Stimulated activated naive B cell treated with anti-CD40 and anti-IgM and Interleukin-4, amounts not matched to agents 10 μg/mL and 1 μg/mL and 100 μg/mL, for 72 hours (primary cell): ENCODE measurements around the gene FSTL4.

Source experiments
- ATAC-seq, 2 donors: fragments of 150-1000 bp; cut with Tn5 transposase; replicated peaks; 2 replicates each; pipeline ENCODE4 v1.10.0; 2021; ENCODE audit warnings: moderate library complexity in 1 of 2
- DNase-seq: peaks from one replicate; pipeline ENCODE4 v3.0.0; 2021
- H3K27ac Mint-ChIP-seq: one replicate; pipeline ENCODE4 v1.8.0; 2022; ENCODE audit warnings: mild to moderate bottlenecking, mixed read lengths
- H3K27me3 Mint-ChIP-seq, 2 donors: one replicate each; pipeline ENCODE4 v1.8.0; 2022; ENCODE audit warnings: mixed read lengths in 2 of 2
- H3K36me3 Mint-ChIP-seq, 2 donors: one replicate each; pipeline ENCODE4 v1.8.0; 2022; ENCODE audit warnings: mixed read lengths in 2 of 2, mild to moderate bottlenecking in 1 of 2
- H3K4me1 Mint-ChIP-seq, 2 donors: one replicate each; pipeline ENCODE4 v1.8.0; 2022; ENCODE audit warnings: mixed read lengths in 2 of 2, mild to moderate bottlenecking in 1 of 2
- H3K4me3 Mint-ChIP-seq, 2 donors: one replicate each; pipeline ENCODE4 v1.8.0; 2022; ENCODE audit warnings: mild to moderate bottlenecking in 2 of 2, mixed read lengths in 2 of 2, moderate library complexity in 1 of 2
- H3K9me3 Mint-ChIP-seq, 2 donors: one replicate each; pipeline ENCODE4 v1.8.0; 2022; ENCODE audit warnings: mixed read lengths in 2 of 2, mild to moderate bottlenecking in 1 of 2

The FSTL4 gene

GRCh38 chr5:133344266-133344665 lies 268.1 kb downstream of the FSTL4 start:
- Mint-ChIP-seq H3K4me3 (no peak overlapping the region), H3K36me3 (no peaks in the 10 kb centered on the region), H3K27ac (no peak overlapping the region), H3K9me3 (peaks cover 0 to 2% of the 10 kb centered on the region in 2 donors), H3K27me3 (peaks cover 9 to 22% of the 10 kb centered on the region in 2 donors), H3K4me1 (peaks cover 5% of the 10 kb centered on the region in 2 donors)
- ATAC-seq: no peak
- DNase-seq: no peak

GRCh38 chr5:133343196-133343595 lies 269.1 kb downstream of the FSTL4 start:
- Mint-ChIP-seq H3K4me1 (peaks cover 5% of the 10 kb centered on the region in 2 donors), H3K36me3 (no peaks in the 10 kb centered on the region), H3K27ac (no peak overlapping the region), H3K4me3 (no peak overlapping the region), H3K27me3 (peaks cover 15 to 16% of the 10 kb centered on the region in 2 donors), H3K9me3 (peaks cover 0 to 2% of the 10 kb centered on the region in 2 donors)
- ATAC-seq (no peak), DNase-seq (no peak)

- H3K27me3 Mint-ChIP-seq: peaks cover 11 to 15% of the 10 kb centered on the region in 2 donors
- peaks cover 0 to 2% of the 10 kb centered on the region in 2 donors for H3K9me3 Mint-ChIP-seq
- no peak overlapping the region for H3K4me3 Mint-ChIP-seq
- H3K36me3 Mint-ChIP-seq: no peaks in the 10 kb centered on the region
- ATAC-seq: no peak
- H3K27ac Mint-ChIP-seq: peak overlapping the region; percentile 20
- H3K4me1 Mint-ChIP-seq: peaks cover 4 to 5% of the 10 kb centered on the region in 2 donors
- DNase-seq: no peak
These were observed 270.2 kb downstream of the FSTL4 start for GRCh38 chr5:133341915-133342710.

GRCh38 chr5:133341296-133341695 lies 271.0 kb downstream of the FSTL4 start:
- Mint-ChIP-seq H3K4me3 (no peak overlapping the region), H3K9me3 (peaks cover 0 to 2% of the 10 kb centered on the region in 2 donors), H3K36me3 (no peaks in the 10 kb centered on the region), H3K4me1 (peaks cover 5% of the 10 kb centered on the region in 2 donors), H3K27ac (peak overlapping the region; percentile 15), H3K27me3 (peaks cover 3 to 7% of the 10 kb centered on the region in 2 donors)
- ATAC-seq (no peak), DNase-seq (no peak)

GRCh38 chr5:133340822-133341221 lies 271.5 kb downstream of the FSTL4 start:
- no peak overlapping the region for H3K27ac Mint-ChIP-seq
- no peak overlapping the region for H3K4me3 Mint-ChIP-seq
- no peak for ATAC-seq
- peaks cover under 1 to 7% of the 10 kb centered on the region in 2 donors for H3K27me3 Mint-ChIP-seq
- DNase-seq: no peak
- H3K36me3 Mint-ChIP-seq: no peaks in the 10 kb centered on the region
- H3K4me1 Mint-ChIP-seq: peaks cover 5 to 7% of the 10 kb centered on the region in 2 donors
- peaks cover 0 to under 1% of the 10 kb centered on the region in 2 donors for H3K9me3 Mint-ChIP-seq

- ATAC-seq (no peak), DNase-seq (no peak)
- Mint-ChIP-seq H3K36me3 (no peaks in the 10 kb centered on the region), H3K9me3 (no peaks in the 10 kb centered on the region), H3K4me3 (no peak overlapping the region), H3K27ac (no peak overlapping the region), H3K27me3 (peaks cover 0 to 7% of the 10 kb centered on the region in 2 donors), H3K4me1 (peaks cover 10 to 12% of the 10 kb centered on the region in 2 donors)
These were observed 272.2 kb downstream of the FSTL4 start for GRCh38 chr5:133340002-133340755.

GRCh38 chr5:133338504-133339355 lies 273.6 kb downstream of the FSTL4 start:
- no peak for DNase-seq
- Mint-ChIP-seq H3K9me3 (no peaks in the 10 kb centered on the region), H3K4me1 (peaks cover 10 to 12% of the 10 kb centered on the region in 2 donors), H3K27ac (no peak overlapping the region), H3K36me3 (no peaks in the 10 kb centered on the region), H3K27me3 (peaks cover 0 to 7% of the 10 kb centered on the region in 2 donors), H3K4me3 (no peak overlapping the region)
- no peak for ATAC-seq

- no peak for DNase-seq
- Mint-ChIP-seq H3K4me3 (no peak overlapping the region), H3K4me1 (peaks cover 11 to 12% of the 10 kb centered on the region in 2 donors), H3K27me3 (peaks cover 0 to 7% of the 10 kb centered on the region in 2 donors), H3K9me3 (no peaks in the 10 kb centered on the region), H3K36me3 (no peaks in the 10 kb centered on the region), H3K27ac (no peak overlapping the region)
- ATAC-seq: no peak
These were observed 274.4 kb downstream of the FSTL4 start for GRCh38 chr5:133337795-133338445.

GRCh38 chr5:133336969-133337410 lies 275.4 kb downstream of the FSTL4 start:
- no peak for ATAC-seq
- Mint-ChIP-seq H3K4me1 (peaks cover 12% of the 10 kb centered on the region in 2 donors), H3K4me3 (no peak overlapping the region), H3K36me3 (no peaks in the 10 kb centered on the region), H3K9me3 (no peaks in the 10 kb centered on the region), H3K27ac (no peak overlapping the region), H3K27me3 (peaks cover 0 to 7% of the 10 kb centered on the region in 2 donors)
- no peak for DNase-seq

GRCh38 chr5:133336121-133336968 lies 276.0 kb downstream of the FSTL4 start:
- ATAC-seq (peak; percentile 22 to 38), DNase-seq (no peak)
- Mint-ChIP-seq H3K9me3 (no peaks in the 10 kb centered on the region), H3K4me3 (no peak overlapping the region), H3K36me3 (no peaks in the 10 kb centered on the region), H3K4me1 (peaks cover 12% of the 10 kb centered on the region in 2 donors), H3K27me3 (peaks cover 0 to 7% of the 10 kb centered on the region in 2 donors), H3K27ac (no peak overlapping the region)

GRCh38 chr5:133334796-133335639 lies 277.3 kb downstream of the FSTL4 start:
- peaks cover 12% of the 10 kb centered on the region in 2 donors for H3K4me1 Mint-ChIP-seq
- DNase-seq (no peak), ATAC-seq (no peak)
- peaks cover 0 to 7% of the 10 kb centered on the region in 2 donors for H3K27me3 Mint-ChIP-seq
- H3K27ac Mint-ChIP-seq: no peak overlapping the region
- H3K4me3 Mint-ChIP-seq: no peak overlapping the region
- H3K9me3 Mint-ChIP-seq: no peaks in the 10 kb centered on the region
- no peaks in the 10 kb centered on the region for H3K36me3 Mint-ChIP-seq
